GM18873 (cell line): ENCODE measurements around the gene PYGM.
"Not testable (repeated sequence)": the region's sequence is repeated elsewhere in the genome, so short reads cannot be mapped to it uniquely, and the experiment has no call there.

Experiments used
- ATAC-seq: cut with Tn5 transposase; IDR thresholded peaks from one replicate; pipeline ENCODE4 v1.9.1; 2021; ENCODE audit warnings: mild to moderate bottlenecking, moderate library complexity, moderate number of reproducible peaks; ENCODE audit not compliant: unreplicated experiment, low FRiP score

Gene PYGM

GRCh38 chr11:64701956-64702355 lies 57.8 kb downstream of the PYGM start:
- not testable (repeated sequence) for ATAC-seq

- no peak for ATAC-seq
These were observed 61.3 kb downstream of the PYGM start for GRCh38 chr11:64698427-64698826.

- ATAC-seq, result no peak
These were observed 62.0 kb downstream of the PYGM start for GRCh38 chr11:64697663-64698375.
